Large intestine (tissue), 3 donors: ENCODE measurements around the gene IHH. TPM values are rescaled to one million over a fixed set of nuclear protein-coding genes. Genes with fewer than 3 reads are reported as not detected.

ENCODE experiments used
- DNase-seq, 2 donors: peaks; one replicate each; pipeline versions ENCODE4 v3.0.0 to v3.0.0-alpha.2; 2013
- H3K27ac ChIP-seq: one replicate; pipeline ENCODE4 v1.5.1; 2013; ENCODE audit warnings: low read length
- H3K27me3 ChIP-seq: 2 replicates; pipeline ENCODE4 v1.6.1; 2013; ENCODE audit warnings: low read length; ENCODE audit not compliant: control insufficient read depth, insufficient read depth
- H3K36me3 ChIP-seq: 2 replicates; pipeline ENCODE4 v1.6.1; 2013; ENCODE audit warnings: low read length; ENCODE audit not compliant: control insufficient read depth, insufficient read depth
- H3K4me1 ChIP-seq: one replicate; pipeline ENCODE4 v1.6.1; 2013; ENCODE audit warnings: low read length; ENCODE audit not compliant: control insufficient read depth, insufficient read depth
- H3K4me3 ChIP-seq: one replicate; pipeline ENCODE4 v1.5.1; 2013; ENCODE audit warnings: low read length
- H3K9me3 ChIP-seq: one replicate; pipeline ENCODE4 v1.6.1; 2013; ENCODE audit warnings: mild to moderate bottlenecking, low read depth, low read length, moderate library complexity; ENCODE audit not compliant: control insufficient read depth
- WGBS: methylation state at CpG from one replicate; pipeline ENCODE4 v1.1.5; 2013; ENCODE audit warnings: low lambda C conversion rate; ENCODE audit not compliant: insufficient coverage; 5-methylcytosine and 5-hydroxymethylcytosine counted together
- polyA plus RNA-seq: library from polyadenylated mRNA; unstranded; fragments of 120-200 nt; gene quantifications from one replicate; pipeline ENCODE4 v1.2.1, GENCODE V29; 2013

Gene IHH
- polyA plus RNA-seq, 1 donor = 68.4 TPM

DNA sequence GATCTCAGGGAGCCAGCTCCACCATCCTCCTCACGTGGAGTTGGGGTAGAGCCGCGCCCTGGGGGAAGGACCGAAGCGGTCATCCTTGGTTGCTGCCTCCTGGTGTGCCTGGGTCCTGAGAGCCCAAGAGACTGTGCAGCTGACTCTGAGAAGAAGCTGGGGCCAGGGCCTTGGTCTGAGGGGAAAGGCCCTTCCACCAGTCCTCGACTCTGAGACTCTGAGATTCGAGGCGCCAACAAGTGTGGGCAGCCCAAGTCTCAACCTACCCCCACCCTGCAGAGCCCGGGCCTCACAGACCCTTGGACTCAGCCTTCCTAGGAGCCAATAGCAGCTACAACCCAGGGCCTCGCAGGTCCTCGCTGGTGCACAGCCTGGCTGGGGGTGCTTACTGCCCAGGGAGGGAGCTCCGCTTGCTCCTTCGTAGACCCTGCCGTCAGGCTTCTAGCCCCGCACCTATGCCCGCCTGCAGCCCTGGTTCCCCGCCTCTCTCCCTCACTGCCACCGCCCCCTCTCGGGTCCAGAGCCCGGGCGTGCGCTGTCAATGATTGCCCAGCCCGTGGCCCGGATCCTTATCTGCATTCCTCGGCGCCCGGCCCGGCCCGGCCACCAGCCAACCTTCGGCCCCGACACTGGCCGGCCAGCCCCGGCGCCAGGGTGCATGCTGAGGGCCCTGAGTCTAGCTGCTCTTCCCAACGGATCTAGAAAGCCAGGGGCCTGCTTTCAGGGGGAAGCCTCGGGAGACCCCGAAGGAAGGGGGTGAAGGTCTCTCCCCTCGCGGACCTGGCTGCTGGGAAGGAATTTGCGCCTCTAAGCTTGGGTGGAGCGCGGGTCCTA lies 2.0 kb downstream of the IHH start:
- peak; percentile 70 to 90 for DNase-seq
- H3K9me3 ChIP-seq = peaks cover 5% of the 10 kb centered on the region
- H3K27ac ChIP-seq = peak overlapping the region; percentile 84
- H3K4me3 ChIP-seq = peak overlapping the region; percentile 69
- peaks cover 52% of the 10 kb centered on the region for H3K27me3 ChIP-seq
- WGBS = no CpG with 5 or more reads among the region's 42 CpGs
- H3K36me3 ChIP-seq = peaks cover 41% of the 10 kb centered on the region
- peaks cover 18% of the 10 kb centered on the region for H3K4me1 ChIP-seq

DNA sequence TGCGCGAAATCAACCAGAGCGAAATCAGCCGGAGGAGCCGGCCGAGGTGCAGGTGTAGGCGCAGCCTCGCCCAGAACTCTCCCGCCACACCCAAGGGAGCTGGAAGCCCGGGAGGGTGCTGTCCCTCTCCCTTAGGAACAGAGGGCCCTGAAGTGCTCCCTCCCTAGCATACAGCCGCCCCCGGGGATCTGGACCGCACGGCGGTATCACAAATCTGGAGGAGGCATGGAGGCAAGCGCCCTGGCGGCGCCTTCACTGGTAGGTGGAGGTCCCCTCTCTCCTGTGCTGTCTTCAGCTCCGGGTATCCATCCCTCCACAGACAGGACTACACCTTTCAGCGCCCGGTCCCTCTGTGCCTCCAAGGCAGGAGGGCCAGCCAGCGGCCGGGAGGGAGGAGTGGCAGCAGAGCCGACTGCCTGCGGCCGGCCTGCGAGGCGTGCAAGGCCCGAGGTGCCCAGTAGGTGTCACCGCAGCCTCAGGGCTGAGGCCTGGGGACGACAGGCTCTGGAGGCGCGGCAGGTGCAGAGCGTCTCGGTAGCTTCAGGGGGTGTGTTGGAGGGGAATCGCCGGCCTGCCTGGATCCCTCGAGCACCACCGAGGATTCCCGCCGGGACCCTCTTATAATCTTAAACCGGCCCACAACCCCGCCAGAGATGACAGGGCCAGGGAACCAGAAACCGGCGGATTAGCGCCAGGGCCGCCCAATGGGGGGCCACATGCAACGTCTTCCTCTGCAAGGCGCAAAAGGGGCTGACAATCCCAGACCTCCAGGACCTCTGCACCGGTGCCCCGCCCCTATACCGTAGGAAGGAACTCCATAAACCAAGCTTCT lies 2.8 kb downstream of the IHH start:
- no CpG with 5 or more reads among the region's 52 CpGs for WGBS
- H3K4me3 ChIP-seq = peak overlapping the region; percentile 69
- H3K36me3 ChIP-seq = peaks cover 47% of the 10 kb centered on the region
- peak; percentile 79 to 80 for DNase-seq
- H3K27ac ChIP-seq = peak overlapping the region; percentile 84
- H3K27me3 ChIP-seq = peaks cover 44% of the 10 kb centered on the region
- H3K9me3 ChIP-seq = peaks cover 5% of the 10 kb centered on the region
- H3K4me1 ChIP-seq = peaks cover 18% of the 10 kb centered on the region

DNA sequence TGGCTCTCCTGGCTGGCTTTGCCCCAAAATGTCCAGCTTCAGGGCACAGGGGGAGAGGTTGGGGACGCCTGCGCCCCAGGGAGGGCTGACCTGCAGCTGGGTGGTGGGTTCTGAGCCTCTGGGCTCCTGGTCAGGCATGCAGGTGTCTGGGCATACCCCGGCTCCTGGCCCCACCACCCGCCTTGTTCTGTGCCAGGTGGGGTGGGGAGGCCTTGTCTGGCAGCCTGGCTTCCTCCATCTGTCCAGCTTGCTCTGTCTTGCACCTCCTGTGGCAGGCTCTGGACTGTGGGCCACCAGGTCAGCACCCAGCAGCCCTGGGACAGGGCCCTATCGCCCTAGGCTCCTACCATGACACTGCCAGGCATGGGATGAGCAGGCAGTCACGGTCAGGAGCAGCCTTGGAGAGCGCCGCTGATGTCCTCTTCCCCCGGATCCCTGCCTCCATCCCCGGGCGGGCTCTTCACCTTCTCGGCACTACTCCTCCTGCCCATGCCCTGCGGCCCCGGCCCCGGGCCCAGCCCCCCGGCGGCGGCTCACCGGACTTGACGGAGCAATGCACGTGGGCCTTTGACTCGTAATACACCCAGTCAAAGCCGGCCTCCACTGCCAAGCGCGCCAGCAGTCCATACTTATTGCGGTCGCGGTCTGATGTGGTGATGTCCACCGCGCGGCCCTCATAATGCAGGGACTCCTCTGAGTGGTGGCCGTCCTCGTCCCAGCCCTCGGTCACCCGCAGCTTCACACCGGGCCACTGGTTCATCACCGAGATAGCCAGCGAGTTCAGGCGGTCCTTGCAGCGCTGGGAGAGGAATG lies 3.6 kb downstream of the IHH start:
- Histone ChIP-seq H3K36me3 (peaks cover 47% of the 10 kb centered on the region), H3K27me3 (peaks cover 40% of the 10 kb centered on the region), H3K4me1 (peaks cover 18% of the 10 kb centered on the region), H3K9me3 (peaks cover 5% of the 10 kb centered on the region), H3K4me3 (peak overlapping the region; percentile 69), H3K27ac (no peak overlapping the region)
- no peak for DNase-seq
- WGBS = no CpG with 5 or more reads among the region's 40 CpGs

DNA sequence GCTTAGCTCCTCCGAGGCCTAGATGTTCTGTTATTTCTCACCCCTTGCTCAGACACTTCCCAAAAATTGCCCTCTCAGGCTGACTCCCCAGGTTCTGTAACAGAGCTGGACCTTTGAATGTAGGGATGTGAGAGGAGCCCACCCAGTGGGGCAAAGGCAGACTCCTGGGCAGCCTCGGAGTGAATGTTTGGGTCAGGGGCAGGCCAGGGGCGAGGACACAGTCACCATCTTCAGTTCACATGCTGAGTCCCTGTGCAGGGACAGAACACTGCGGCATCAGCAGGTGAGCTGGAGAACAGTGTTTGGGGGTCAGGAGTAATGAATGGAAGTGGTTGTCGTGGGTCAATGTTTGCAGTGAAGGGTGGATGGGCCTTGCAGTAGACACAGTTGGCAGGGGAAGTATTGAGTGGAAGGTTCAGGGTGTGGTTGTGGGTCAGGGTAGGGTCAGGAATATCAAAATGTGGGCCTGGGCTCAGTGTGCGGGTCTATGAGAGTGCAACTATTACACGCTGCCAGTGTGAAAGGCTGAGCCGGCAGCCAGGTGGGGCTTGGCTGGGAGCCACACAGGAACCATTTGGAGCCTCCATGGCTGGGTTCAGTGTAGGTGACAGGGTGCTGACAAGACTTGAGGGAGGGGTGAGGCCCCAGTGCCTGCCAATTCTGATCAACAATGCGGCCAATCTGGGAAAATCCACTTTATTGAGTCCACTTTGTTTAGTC lies 4.4 kb downstream of the IHH start:
- Histone ChIP-seq H3K9me3 (peaks cover 5% of the 10 kb centered on the region), H3K27me3 (peaks cover 35% of the 10 kb centered on the region)

DNA sequence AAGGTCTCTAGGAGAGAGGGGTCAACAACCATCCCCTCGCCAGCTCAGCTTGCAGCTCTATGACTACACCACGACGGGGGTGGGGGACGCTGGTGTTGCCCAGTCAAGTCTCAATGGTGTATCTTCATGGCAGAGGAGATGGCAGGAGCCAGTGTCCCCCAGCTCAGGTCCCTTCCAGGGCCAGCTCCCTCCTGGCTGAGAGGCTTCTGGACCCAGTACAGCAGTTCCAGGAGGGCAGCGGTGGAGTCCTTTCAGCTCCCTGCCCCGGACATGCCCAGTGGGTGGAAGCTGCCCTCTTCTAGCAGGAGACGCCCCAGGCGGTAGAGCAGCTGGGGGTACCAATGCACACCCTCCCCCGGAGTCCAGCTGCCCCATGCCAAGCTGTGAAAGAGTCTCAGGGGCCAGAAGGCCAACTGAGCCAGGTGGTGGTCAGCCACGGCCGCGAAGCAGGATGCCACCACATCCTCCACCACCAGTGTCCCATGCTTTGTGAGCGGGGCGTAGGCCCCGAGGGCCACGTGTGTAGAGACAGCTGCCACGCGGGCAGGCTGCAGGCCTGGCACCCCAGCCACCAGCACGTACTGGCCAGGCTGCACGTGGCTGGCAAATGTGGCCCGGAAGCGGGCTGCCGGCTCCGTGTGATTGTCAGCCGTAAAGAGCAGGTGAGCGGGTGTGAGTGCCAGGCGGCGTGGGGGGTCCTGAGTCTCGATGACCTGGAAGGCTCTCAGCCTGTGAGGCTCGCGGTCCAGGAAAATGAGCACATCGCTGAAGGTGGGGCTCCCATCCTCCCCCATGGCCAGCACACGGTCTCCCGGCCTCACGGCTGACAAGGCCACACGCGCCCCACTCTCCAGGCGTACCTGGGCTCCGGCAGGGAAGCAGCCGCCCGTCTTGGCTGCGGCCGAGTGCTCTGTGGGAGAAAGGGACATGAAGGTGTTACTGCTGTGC lies 5.5 kb downstream of the IHH start:
- Histone ChIP-seq H3K9me3 (peaks cover 5% of the 10 kb centered on the region), H3K36me3 (peaks cover 50% of the 10 kb centered on the region), H3K4me1 (peaks cover 24% of the 10 kb centered on the region), H3K27me3 (peaks cover 32% of the 10 kb centered on the region), H3K27ac (no peak overlapping the region), H3K4me3 (no peak overlapping the region)
- no CpG with 5 or more reads among the region's 43 CpGs for WGBS
- DNase-seq = no peak

More for the DNA sequence above, 4.4 kb downstream of the IHH start:
- DNase-seq = no peak
- WGBS = no CpG with 5 or more reads among the region's 9 CpGs
- Histone ChIP-seq H3K4me3 (no peak overlapping the region), H3K4me1 (peaks cover 16% of the 10 kb centered on the region), H3K27ac (no peak overlapping the region), H3K36me3 (peaks cover 47% of the 10 kb centered on the region)

DNA sequence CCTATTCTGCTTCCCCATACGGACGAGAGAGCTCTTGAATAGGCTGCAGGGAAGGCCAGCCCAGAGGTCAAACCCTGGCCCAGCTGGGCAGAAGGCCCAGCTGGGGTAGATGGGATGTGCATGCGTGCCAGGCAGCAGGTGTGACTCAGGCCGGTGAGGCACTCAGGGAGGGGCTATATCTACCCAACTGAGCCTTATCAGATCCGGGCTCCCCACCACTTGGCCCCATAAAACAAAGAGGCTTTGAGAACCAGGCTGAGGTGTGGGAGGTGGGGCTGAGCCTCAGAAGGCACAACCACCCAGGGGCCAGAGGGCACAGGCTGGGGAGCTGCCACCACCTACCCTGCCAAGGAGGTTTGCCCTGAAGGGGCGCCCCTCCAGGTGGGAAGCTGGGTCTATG lies 11.4 kb downstream of the IHH start:
- DNase-seq = peak; percentile 52 to 81
- Histone ChIP-seq H3K27ac (peak overlapping the region; percentile 53), H3K4me3 (no peak overlapping the region), H3K27me3 (no peaks in the 10 kb centered on the region), H3K9me3 (no peaks in the 10 kb centered on the region), H3K36me3 (peaks cover 13% of the 10 kb centered on the region), H3K4me1 (peaks cover 27% of the 10 kb centered on the region)
- WGBS = no CpG with 5 or more reads among the region's 6 CpGs

DNA sequence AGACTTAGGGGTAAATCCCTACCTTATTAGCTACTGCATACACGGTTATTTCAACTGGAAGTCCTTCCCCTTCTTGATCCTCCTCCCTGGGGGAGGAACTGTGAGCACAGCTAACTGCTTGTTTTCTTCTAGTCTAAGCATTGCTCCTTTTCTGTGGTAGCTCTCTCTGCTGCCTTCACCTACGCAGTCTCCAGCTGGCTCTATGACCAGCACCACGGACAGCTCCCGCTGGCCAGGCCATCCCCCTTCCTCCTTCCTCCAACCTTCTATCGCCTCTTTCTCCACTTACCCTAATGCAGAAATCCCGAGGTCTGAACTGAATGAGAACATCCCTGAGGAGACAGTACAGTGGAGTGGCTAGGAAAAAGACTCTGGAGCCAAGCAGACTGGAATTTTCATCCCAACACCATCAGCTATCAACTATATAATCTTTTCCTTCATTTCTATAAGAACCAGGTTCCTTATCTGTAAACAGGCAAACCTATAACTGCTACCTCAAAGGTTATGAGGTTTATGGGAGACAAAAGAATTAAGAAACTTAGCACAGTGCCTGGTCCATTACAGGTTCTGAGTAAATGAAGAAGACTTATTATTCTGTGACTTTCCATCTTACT lies 14.7 kb downstream of the IHH start:
- Histone ChIP-seq H3K27ac (no peak overlapping the region), H3K27me3 (no peaks in the 10 kb centered on the region), H3K4me1 (peaks cover 47% of the 10 kb centered on the region), H3K4me3 (no peak overlapping the region), H3K9me3 (no peaks in the 10 kb centered on the region), H3K36me3 (no peaks in the 10 kb centered on the region)
- DNase-seq = peak; percentile 40 to 57
- WGBS = no CpG with 5 or more reads among the region's 6 CpGs

DNA sequence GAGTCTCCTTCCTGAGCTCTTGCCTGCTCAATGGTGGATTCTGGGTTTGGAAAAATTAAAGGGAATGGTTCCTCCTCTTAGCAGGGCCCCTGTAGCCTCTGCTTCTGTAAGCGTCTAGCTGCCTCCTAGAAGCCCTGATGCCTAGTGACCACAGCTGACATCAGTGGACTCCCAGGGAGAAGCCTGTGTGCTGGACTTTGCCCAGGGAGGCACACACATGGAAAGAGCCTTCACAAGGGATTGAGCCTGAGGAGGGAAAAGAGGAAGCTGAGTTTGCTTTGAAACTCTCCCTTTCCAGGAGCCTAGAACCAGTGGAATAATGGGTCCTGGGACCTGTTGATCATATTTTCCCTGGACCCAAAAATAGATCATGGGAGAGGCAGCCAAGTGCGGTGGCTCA lies 18.0 kb downstream of the IHH start:
- H3K9me3 ChIP-seq = no peaks in the 10 kb centered on the region
- no peaks in the 10 kb centered on the region for H3K36me3 ChIP-seq
- WGBS = no CpG with 5 or more reads among the region's 2 CpGs
- peak overlapping the region; percentile 24 for H3K27ac ChIP-seq
- H3K4me3 ChIP-seq = no peak overlapping the region
- DNase-seq = peak; percentile 73 to 85
- peaks cover 31% of the 10 kb centered on the region for H3K4me1 ChIP-seq
- peaks cover 6% of the 10 kb centered on the region for H3K27me3 ChIP-seq

DNA sequence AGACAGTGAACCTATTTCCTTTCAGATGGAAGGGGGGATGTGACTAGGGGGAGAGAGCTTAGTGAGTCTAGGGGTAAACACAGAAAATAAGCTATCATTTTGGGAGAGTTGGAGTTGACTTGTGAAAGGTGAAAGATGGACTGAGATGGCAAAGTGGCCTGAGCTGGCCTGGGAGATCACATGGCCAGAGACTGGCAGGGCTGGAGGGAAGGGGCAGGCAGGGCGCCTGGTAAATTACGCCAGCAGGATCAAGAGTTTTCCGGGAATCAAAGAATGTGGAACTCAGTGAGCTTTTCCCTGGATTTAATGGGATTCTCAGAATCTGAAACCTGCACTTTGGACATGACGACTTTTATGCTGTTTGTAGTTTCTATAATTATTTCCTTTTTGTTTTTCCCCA lies 18.6 kb downstream of the IHH start:
- H3K27ac ChIP-seq = peak overlapping the region; percentile 18
- peaks cover 6% of the 10 kb centered on the region for H3K27me3 ChIP-seq
- no peak overlapping the region for H3K4me3 ChIP-seq
- H3K36me3 ChIP-seq = no peaks in the 10 kb centered on the region
- peaks cover 35% of the 10 kb centered on the region for H3K4me1 ChIP-seq
- DNase-seq = no peak
- no peaks in the 10 kb centered on the region for H3K9me3 ChIP-seq
- WGBS = no CpG with 5 or more reads among the region's 4 CpGs
